ENCODE results near the gene HCFC1R1.
A peak's percentile ranks its signal among the peaks of the same experiment; 100 is the strongest.
"Not testable (repeated sequence)": the region's sequence is repeated elsewhere in the genome, so short reads cannot be mapped to it uniquely, and the experiment has no call there.

The HCFC1R1 gene, protein sequence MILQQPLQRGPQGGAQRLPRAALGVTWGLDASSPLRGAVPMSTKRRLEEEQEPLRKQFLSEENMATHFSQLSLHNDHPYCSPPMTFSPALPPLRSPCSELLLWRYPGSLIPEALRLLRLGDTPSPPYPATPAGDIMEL

DNA sequence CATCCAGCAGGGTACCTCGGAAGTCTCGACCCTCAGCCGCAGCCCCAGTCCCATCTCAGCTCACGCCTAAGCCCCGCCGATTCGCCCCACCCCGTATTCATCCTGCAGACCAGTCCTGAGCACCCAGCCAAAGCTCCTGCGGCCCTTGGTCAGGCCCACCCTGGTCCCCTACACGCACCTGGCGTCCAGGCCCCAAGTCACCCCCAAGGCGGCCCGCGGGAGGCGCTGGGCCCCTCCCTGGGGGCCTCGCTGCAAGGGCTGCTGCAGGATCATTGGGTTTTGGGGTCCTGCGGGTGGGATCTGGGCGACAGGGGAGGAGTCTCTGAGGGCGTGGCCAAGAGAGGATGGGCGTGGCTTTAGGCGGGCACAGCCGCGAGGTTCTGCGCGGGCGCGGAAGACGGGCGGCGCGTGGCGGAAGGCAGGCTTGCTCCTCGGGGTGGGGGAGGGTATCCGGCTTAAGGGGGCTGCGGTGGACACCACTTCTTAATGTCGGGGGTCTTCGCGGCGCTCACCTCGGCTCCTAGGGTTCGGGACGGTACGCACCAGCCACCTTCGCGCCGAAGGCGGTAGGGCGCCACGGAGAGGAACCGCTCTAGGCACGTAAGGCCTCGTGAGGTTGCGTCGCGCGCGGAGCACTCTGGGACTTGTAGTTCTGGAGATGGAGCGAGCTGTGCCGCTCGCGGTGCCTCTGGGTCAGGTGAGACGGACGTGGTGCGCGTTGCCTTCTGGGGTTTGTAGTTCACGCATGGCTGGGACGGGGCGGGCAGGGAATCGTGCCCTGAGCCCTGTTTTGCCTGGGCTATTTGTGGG lies at the start of gene HCFC1R1, which contains the start of gene THOC6:
TSS of gene HCFC1R1 (minus strand) at position 274 of the 810 bp plus-strand sequence. CDS start at position 273, 1 bp downstream.
TSS of gene THOC6 (plus strand) at position 367 of the 810 bp plus-strand sequence. CDS start at position 659, 292 bp downstream.
- FAIRE-seq, result peak; percentile 47

DNA sequence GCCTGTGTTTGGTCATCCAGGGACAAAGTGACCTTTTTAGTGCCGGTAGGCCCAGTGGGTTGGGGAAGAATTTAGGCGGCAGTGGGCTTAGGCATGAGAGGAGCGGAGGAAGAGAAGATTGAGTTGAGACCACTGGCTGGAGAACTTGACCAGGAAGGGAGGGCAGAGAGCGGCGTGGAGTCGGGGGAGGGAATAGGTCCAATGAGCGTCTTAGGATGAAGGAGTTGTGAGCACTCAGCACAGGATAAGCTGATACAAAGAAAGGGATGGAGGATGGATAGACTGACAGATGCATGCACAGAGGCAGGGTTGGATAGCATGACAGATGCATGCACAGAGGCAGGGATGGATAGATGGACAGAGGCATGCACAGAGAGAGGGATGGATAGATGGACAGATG lies 49.7 kb upstream of the HCFC1R1 start:
- no peak for FAIRE-seq

GRCh38 chr16:3072576-3073263 lies 49.0 kb upstream of the HCFC1R1 start:
- not testable (repeated sequence) for FAIRE-seq

- not testable (repeated sequence) for FAIRE-seq
Observed at GRCh38 chr16:3072148-3072547, 48.4 kb upstream of the HCFC1R1 start.

GRCh38 chr16:3071655-3072054 lies 47.9 kb upstream of the HCFC1R1 start:
- no peak for FAIRE-seq

- FAIRE-seq, result no peak
Observed at GRCh38 chr16:3070608-3071111, 46.9 kb upstream of the HCFC1R1 start.

DNA sequence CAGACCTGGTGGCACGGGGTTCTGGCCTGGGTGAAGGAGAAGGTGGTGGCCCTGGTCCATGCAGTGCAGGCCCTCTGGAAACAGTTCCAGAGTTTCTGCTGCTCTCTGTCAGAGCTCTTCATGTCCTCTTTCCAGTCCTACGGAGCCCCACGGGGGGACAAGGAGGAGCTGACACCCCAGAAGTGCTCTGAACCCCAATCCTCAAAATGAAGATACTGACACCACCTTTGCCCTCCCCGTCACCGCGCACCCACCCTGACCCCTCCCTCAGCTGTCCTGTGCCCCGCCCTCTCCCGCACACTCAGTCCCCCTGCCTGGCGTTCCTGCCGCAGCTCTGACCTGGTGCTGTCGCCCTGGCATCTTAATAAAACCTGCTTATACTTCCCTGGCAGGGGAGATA lies 45.4 kb upstream of the HCFC1R1 start:
- FAIRE-seq, result not testable (repeated sequence)

GRCh38 chr16:3068487-3068886 lies 44.7 kb upstream of the HCFC1R1 start:
- FAIRE-seq, result no peak

DNA sequence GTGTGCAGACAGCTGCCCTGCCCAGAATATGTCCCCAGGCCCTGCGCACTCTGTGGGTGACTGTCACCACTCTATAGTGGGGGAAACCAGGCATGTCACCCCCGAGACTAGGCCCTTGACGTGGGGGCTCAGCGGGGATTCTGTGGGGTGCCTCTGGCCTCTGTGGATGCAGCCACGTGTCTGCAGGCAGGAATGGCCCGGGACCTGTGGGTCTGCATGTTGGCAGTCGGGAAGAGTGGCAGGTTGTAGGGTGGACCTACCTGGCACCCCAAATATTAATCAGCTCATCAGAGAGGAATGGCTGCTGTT lies 42.7 kb upstream of the HCFC1R1 start:
- no peak for FAIRE-seq

DNA sequence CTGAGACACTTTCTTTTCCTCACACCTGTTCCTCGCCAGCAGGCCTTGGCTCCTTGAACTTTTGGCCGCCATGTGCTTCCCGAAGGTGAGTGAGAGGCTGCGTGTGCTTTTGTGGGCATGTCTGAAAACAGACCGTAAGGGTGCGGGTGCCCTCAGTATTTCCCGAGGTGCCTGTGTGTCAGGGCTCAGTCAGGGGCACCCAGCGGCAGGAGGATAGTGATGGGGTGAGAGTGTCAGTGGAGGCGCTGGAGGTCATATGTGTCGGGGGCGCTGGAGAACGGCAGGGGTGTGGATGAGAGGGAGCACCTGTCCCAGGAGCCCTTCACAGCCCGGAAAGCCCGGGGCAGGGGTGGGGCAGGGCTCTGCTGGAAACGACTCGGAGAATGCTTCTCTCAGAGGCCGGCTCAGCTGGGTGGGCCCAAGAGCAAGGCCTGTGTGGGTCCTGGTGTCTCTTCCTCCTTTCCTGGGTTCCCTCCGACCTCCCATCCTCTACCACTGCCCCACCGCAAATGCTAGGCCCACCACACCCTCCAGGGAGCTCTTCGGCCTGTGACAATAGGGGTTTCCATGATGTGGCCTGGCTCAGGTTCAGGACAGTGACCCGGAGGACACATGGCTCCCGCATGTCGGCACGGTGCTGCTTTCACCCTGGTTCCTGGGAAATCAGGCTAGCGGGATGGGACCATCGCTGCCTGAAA lies 42.1 kb upstream of the HCFC1R1 start:
- FAIRE-seq, result no peak

DNA sequence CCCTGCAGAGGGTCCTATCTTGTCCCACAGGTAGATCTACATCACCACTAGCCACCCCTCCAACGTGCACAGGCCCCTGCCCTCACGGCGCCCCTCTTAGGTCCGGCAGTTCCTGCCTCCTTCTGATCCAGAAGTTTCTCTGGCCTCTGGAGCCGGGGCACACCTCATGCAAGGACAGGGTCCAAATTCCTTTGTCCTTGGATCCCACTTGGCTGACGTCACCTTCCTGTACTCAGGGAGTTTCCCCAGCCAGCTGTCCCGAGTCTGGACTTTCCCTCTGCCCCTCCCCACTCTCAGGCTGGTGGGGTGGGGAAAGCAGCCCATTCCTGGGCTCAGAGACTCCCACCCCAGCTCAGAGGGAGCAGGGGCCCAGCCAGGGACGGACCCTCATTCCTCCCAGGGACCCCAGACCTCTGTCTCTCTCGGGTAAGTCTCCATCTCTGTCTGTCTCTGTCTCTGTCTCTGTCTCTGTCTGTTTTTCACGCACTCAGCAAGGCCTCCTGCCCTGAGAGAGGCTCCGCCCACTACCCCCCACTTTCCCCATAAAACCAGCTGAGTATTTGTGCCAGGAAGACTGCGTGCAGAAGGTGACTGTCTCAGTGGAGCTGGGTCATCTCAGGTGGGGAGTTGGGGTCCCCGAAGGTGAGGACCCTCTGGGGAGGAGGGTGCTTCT lies 41.5 kb upstream of the HCFC1R1 start, which contains the start of gene IL32:
TSS of gene IL32 (plus strand) at position 572 of the 673 bp plus-strand sequence. CDS start 172 bp downstream, outside the sequence.
- FAIRE-seq, result no peak

- FAIRE-seq, result no peak
Observed at GRCh38 chr16:3063625-3064386, 40.1 kb upstream of the HCFC1R1 start.

DNA sequence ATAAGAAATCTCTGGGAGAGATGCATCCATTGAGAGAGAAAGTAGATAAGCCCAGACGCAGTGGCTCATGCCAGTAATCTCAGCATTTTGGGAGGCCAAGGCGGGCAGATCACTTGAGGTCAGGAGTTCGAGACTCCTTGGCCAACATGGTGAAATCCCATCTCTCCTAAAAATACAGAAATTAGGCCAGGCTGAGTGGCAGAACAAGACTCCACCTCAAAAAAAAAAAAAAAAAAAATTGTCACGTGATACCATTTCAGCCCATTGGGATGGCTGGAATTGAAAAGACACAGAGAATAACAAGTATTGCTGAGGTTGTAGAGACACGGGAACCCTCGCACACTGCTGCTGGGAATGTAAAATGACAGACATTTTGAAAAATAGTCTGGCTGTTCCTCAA lies 38.8 kb upstream of the HCFC1R1 start:
- no peak for FAIRE-seq

DNA sequence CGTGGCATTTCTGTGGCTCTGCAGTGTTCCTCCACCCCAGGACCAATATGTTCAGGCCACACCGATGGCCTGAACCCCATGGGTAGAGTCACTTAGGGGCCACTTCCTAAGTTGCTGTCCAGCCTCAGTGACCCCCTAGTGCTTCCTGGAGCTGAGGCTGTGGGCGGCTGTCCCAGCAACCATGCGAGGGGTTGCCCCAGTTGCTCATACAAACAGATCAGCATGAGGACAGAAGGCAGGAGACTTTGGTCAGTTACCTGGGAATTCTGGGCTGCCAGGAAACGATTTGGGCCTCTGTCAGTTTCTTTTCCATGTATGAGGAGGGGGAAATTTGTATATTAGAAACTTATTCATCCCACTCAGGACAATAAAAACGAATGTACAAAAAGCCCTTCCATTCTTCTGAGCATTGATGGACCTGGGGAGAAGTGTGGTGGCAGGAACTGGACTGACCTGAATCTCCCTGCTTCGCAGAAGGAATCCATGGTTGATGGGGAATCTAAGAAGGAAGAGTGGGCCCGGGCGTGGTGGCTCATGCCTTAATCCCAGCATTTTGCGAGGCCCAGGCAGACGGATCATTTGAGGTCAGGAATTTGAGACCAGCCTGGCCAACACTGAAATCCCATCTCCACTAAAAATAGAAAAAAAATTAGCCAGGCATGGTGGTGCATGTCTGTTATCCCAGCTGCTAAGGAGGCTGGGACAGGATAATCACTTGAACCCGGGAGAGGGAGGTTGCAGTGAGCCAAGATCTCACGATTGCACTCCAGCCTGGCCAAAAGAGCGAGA lies 36.8 kb upstream of the HCFC1R1 start:
- FAIRE-seq, result no peak

DNA sequence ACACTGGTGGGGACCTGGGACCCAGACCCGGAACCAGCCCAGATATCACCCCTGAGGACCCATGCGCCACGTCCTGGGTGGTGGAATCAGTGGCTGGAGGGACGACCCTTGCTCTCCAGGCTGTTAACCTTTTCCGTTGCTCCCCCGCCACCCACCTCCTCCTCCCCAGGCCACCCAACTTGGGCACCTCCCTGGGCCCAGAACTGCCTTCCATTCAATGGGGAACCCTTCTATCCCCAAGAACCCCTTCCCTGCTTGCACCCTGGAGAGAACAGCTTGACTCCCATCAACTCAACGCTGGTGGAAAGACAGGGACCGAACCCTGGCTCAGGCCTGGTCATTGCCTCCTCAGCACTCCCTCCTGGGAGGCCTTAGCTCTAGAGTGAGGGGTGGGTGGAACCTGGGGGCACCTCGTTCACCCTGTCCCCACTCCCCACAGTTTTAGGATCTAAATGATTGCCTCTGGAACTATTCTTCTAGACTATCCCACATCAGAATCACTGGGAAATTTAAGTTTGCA lies 36.0 kb upstream of the HCFC1R1 start:
- no peak for FAIRE-seq

DNA sequence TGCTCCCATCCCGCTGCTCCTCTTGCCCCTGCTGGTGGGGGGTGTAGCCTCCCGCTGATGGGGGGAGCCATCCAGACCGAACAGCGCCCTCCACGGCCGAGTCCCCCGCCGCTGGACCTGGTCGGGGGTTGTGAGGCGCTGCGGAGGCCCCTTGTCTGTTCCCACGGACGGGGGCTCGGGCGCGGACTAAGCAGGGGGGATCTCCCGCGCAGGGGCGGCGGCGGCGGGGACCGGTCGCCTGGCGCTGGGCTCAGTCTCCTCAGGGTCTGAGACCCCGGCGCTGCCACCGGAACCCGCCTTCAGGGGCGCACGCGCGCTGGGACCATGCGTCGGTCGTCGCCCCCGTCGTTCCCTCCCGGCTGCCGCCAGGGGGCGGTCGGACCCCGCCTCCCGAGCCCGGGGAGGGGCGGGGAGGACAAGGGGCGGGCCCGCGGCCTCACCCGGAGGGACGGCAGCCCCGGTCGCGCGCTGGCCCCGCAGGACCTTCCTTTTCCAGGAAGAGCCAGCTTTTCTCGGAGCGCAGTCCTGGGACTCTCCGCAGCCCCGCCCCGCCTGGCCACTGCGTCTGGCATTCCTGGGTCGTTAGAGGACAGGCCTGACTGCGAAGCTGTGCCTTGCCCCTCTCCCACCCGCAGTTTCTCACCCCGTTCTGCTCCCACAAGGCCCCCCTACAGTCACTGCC lies 35.4 kb upstream of the HCFC1R1 start:
- FAIRE-seq, result no peak

DNA sequence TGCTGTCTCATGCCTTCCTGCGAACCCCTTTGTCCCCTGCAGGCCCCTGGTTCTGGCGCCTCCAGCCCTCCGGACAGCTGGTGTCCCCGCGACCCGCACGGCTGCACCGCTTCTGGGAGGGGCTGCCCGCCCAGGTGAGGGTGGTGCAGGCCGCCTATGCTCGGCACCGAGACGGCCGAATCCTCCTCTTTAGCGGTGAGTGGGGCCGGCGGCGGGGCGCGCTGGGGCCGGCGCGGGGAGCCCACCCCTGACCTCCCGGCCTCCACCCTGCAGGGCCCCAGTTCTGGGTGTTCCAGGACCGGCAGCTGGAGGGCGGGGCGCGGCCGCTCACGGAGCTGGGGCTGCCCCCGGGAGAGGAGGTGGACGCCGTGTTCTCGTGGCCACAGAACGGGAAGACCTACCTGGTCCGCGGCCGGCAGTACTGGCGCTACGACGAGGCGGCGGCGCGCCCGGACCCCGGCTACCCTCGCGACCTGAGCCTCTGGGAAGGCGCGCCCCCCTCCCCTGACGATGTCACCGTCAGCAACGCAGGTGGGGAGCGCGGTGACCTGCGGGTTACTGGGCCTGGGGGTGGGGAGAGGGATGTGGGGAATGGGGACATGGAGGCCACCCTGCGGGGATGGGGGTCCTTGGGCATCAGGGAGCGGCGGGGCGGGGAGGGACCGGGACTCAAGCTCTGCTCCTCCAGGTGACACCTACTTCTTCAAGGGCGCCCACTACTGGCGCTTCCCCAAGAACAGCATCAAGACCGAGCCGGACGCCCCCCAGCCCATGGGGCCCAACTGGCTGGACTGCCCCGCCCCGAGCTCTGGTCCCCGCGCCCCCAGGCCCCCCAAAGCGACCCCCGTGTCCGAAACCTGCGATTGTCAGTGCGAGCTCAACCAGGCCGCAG lies 34.6 kb upstream of the HCFC1R1 start:
- FAIRE-seq, result no peak
